ENCODE data around the gene USP22.

DNA sequence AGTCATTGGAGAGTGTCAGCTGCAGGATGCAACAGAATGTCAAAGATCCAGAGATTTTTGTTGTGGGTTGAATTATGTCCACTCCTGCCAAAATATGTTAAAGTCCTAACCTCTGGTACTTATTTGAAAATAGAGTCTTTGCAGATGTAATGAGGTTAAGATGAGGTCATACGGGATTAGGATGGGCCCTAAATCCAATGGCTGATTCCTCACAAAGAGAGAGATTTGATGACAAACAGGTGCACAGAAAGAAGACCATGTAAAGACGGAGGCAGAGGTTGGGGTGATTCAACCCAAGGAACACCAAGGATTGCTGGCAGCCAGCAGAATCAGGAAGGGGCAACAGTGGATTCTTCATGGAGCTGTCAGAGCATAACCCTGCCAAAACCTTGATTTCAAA lies 34.5 kb upstream of the USP22 start:
- TF ChIP-seq POLR2A (IDR thresholded peaks at IDR 0.05; ENCODE audit: low read depth, low read length) (no peak), POLR2AphosphoS5 (IDR thresholded peaks at IDR 0.05; ENCODE audit: low read depth, low read length) (no peak), TAF1 (IDR thresholded peaks at IDR 0.05; ENCODE audit: borderline replicate concordance, low read depth, low read length) (no peak)

All from GM12892 (cell line).